Measurements from ENCODE around the gene GSK3A. TPM values are rescaled to one million over a fixed set of nuclear protein-coding genes. Genes with fewer than 3 reads are reported as not detected.

GSK3A gene
- total and polyA plus RNA-seq, 9 of the 15 experiments (the other 6 are each of a cell fraction or from before 2014, with no cell fraction given), result 0.62 to 90.7 (median 33.3) TPM

GRCh38 chr19:42283188-42284065 lies 41.0 kb upstream of the GSK3A start (continued):
- TF ChIP-seq ZNF592 (IDR thresholded peaks at IDR 0.05), result no peak
- TF ChIP-seq SUPT5H (IDR thresholded peaks at IDR 0.05), result peak; percentile 70
- TF ChIP-seq GATAD2A (IDR thresholded peaks at IDR 0.05), result 0 out of 2 replicates have a peak, but pooled peaks have one; percentile 56
- TF ChIP-seq SRF (CRISPR knock-in tag; IDR thresholded peaks at IDR 0.05), result 0 out of 4 replicates have a peak, but pooled peaks of 1 of the 2 experiments have one; percentile 44
- peak; percentile 74; the same call in 1 of the 2 replicates for TF ChIP-seq KLF13 (tag; IDR thresholded peaks at IDR 0.05; ENCODE audit: borderline replicate concordance, low read depth)
- no peak for TF ChIP-seq ZNF253 (CRISPR knock-in tag; conservative IDR thresholded peaks at IDR 0.05)
- TF ChIP-seq KDM1A (IDR thresholded peaks at IDR 0.05), result no peak
- TF ChIP-seq PBX2 (CRISPR knock-in tag; IDR thresholded peaks at IDR 0.05; ENCODE audit: low read depth), result no peak
- TF ChIP-seq PBX2 (tag; conservative IDR thresholded peaks at IDR 0.05; ENCODE audit: low read depth), result peak; percentile 76
- TF ChIP-seq NRF1 (conservative IDR thresholded peaks at IDR 0.05 in 1 of 2, IDR thresholded peaks at IDR 0.05 in 1 of 2), result 0 out of 4 replicates have a peak, but pooled peaks have one; percentile 9 to 13
- 0 out of 2 replicates have a peak, but pooled peaks have one; percentile 29 for TF ChIP-seq NFRKB (IDR thresholded peaks at IDR 0.05; ENCODE audit: low read depth)
- no peak for TF ChIP-seq SMAD1 (IDR thresholded peaks at IDR 0.05; ENCODE audit: low read depth, low read length, partially characterized antibody)
- TF ChIP-seq ZBTB12 (CRISPR knock-in tag; IDR thresholded peaks at IDR 0.05), result no peak
- peak; percentile 33 for TF ChIP-seq RB1 (IDR thresholded peaks at IDR 0.05; ENCODE audit: low read depth)
- peak; percentile 43; the same call in 1 of the 2 replicates for TF ChIP-seq PHF8 (IDR thresholded peaks at IDR 0.05; ENCODE audit: borderline replicate concordance, low read length)
- peak; percentile 85 for TF ChIP-seq ZBTB2 (IDR thresholded peaks at IDR 0.05)
- peak; percentile 64 for TF ChIP-seq POLR2A (conservative IDR thresholded peaks at IDR 0.05)
- TF ChIP-seq ZBTB17 (CRISPR knock-in tag; IDR thresholded peaks at IDR 0.05), result 0 out of 2 replicates have a peak, but pooled peaks have one; percentile 47
- TF ChIP-seq CXXC5 (CRISPR knock-in tag; IDR thresholded peaks at IDR 0.05), result no peak; the same call in 1 of the 2 replicates
